Kidney capillary endothelial cell (primary cell): Measurements from ENCODE around the gene GPC3.

Experiments
- DNase-seq: peaks from one replicate; pipeline ENCODE4 v3.0.0-alpha.2; 2018; ENCODE audit warnings: low spot score

The GPC3 gene

GRCh38 chrX:133601116-133601515 lies 384.3 kb downstream of the GPC3 start:
- DNase-seq = no peak

- DNase-seq = no peak
Observed at GRCh38 chrX:133600536-133600935, 384.9 kb downstream of the GPC3 start.

DNA sequence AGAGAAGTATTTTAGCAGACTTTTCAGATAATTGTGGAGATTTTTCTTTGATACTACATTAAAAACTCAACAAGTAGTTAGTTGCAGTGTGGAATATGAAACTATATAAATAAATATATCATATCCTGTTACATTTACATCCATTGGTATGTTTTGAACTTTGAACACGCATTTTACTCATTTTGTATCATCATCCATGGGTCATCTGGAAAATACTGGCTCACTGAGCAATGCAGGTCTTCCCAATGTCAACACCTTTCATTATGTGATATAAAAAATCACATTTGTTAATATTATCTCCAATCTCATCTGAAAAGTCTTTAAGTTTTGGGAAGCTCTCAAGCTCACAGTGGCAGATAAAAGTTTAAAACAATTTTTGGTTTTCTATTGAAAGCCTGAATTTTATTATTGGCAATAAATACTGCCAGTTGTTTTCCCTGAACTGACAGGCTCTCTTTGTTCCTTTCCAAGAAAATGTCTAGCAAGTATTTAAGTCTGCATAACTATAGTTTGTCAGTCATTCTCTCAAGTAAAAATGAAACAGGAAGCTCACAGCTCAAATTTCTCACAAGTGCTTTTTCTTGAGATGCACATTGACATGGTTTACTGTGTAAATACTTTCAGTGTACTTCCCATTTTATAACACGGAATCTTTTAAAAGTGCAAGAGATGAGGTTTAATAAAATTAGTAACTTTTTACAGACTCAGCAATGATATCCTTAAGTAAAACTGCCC lies 386.6 kb downstream of the GPC3 start:
- no peak for DNase-seq

- DNase-seq = no peak
Observed at GRCh38 chrX:133594156-133594555, 391.2 kb downstream of the GPC3 start.

DNA sequence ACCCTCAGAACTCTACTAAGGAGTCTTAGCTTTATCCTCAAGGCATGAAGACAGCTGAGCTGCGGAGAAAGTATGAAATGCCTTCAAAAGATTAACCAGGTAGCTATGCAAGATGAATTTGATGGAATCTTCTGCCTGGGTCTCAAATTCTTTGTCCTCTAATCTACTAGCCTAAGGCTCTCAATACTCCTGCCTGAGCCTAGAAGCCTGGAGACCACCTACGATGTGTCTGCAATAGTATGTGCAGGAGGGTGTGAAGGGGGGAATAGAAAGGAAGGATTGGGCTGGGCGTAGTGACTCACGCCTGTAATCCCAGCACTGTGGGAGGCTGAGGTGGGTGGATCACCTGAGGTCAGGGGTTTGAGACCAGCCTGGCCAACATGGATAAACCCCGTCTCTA lies 391.9 kb downstream of the GPC3 start:
- DNase-seq = no peak

GRCh38 chrX:133590703-133591505 lies 394.5 kb downstream of the GPC3 start:
- no peak for DNase-seq

DNA sequence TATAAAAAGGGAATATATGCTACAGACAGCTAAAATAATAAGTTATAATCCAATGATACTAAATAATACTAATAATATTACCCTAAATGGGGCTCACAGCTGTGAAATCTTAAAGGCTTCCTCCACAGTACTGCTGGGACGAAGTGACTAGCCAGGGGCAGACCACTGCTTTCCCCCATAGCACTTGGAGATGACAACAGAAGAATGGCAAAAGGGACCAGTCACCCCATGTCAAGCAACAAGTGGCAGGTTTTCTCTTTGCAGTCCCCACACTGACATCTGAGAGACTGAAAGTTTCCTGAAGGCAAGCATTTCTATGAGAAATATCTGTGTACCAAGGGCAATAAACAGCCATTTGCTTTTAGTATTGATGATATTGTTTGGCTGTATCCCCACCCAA lies 396.6 kb downstream of the GPC3 start:
- no peak for DNase-seq

DNA sequence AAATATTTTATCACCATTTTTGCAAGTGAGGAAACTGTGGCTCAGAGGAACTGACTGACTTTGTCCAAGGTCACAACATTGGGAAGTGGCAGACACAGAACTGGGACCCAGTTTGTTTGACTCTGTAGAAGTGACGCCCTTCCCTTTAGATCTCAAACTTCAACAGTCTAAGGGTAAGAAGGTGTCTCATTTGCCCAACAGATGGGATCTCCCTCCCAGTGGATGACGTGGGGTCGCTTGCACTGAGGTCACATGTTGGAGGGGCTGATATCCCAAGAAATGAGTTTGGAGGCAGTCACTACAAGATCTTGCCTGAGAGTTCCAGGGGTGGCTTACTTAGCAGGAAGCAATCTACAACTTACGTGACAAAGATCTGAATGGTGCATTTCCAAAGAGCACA lies 397.6 kb downstream of the GPC3 start:
- no peak for DNase-seq

GRCh38 chrX:133587071-133587470 lies 398.3 kb downstream of the GPC3 start:
- no peak for DNase-seq

- DNase-seq = no peak
Observed at GRCh38 chrX:133586443-133586842, 399.0 kb downstream of the GPC3 start.

- DNase-seq = no peak
Observed at GRCh38 chrX:133583825-133584224, 401.6 kb downstream of the GPC3 start.

GRCh38 chrX:133580625-133581024 lies 404.8 kb downstream of the GPC3 start:
- no peak for DNase-seq

- no peak for DNase-seq
Observed at GRCh38 chrX:133579631-133580030, 405.8 kb downstream of the GPC3 start.

GRCh38 chrX:133576876-133577275 lies 408.5 kb downstream of the GPC3 start:
- no peak for DNase-seq

- DNase-seq = no peak
Observed at GRCh38 chrX:133575501-133576136, 409.8 kb downstream of the GPC3 start.

GRCh38 chrX:133574716-133575115 lies 410.7 kb downstream of the GPC3 start:
- no peak for DNase-seq

- no peak for DNase-seq
Observed at GRCh38 chrX:133570549-133570948, 414.8 kb downstream of the GPC3 start.

DNA sequence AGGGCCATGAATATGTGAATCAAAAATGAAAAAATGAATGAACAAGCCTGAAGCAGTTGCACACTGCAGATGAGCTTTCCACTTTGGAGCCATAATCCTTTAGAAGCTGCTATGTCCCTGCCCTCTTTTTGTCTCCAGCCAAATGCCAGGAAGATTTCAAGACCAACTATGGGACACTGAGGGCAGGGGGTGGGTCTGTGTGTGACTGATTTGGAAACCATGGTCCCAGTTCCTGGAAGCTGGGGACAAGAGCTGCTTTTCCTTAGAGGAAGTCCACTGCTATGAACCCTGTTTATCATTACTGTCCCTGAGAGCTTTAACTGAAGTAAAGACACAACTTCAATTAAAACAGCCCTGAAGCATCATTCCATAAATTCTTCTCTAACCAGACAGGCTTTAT lies 416.2 kb downstream of the GPC3 start:
- DNase-seq = no peak

GRCh38 chrX:133568109-133568508 lies 417.3 kb downstream of the GPC3 start:
- no peak for DNase-seq

- no peak for DNase-seq
Observed at GRCh38 chrX:133566876-133567275, 418.5 kb downstream of the GPC3 start.

DNA sequence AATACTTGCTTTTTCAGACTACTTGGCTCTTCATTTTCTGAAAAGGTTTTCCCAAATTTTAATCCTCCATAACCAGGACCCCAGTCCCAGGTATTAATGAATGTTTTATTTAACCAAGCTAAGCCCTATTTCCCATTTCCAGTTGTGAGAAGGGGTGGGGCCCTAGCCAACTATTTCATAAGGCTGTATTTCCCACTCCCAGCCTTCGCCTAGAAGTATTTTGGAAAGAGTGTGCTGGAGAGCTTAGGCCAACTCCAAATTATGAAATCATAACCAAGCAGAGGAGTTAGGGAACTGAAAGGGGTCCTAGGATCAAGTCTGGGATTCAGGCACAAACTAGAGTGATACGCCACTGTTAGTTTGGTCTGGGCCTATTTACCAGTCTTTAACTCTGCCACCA lies 421.7 kb downstream of the GPC3 start:
- no peak for DNase-seq

- DNase-seq = no peak
Observed at GRCh38 chrX:133561251-133561650, 424.1 kb downstream of the GPC3 start.

DNA sequence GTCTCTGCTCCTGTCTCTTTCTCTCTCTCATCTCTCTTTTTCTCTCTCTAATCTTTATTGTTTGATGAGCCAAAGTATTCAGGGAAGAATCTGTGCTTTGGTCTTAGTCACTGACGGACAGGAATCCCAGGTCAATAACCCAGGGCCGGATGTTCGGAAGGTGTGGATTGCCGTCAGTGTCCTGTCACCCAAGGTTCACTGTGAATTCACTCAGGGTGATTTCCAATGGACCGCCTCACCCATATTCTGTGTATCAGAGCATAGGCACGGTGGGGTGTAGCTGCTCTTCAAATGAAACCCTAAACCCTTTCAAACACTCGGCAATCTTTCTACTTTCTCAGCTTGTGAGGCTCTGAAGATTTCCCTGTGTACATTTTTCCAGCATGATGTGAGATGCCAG lies 425.5 kb downstream of the GPC3 start:
- DNase-seq = no peak
